MM.1S (cell line): ENCODE data around the gene SIRT6.

Source experiments
- DNase-seq: peaks from one replicate; pipeline ENCODE4 v3.0.0-alpha.2; 2015
- H2AFZ ChIP-seq: fragments of 300-600 bp; sonication (generic); 2 replicates; pipeline ENCODE4 v1.6.0; 2016; ENCODE audit warnings: antibody characterized with exemption, low read length
- H3F3A ChIP-seq: fragments of 300-600 bp; sonication (generic); 2 replicates; pipeline ENCODE4 v1.6.1; 2016; ENCODE audit warnings: mild to moderate bottlenecking, antibody characterized with exemption, low read length, moderate library complexity, mixed read lengths; ENCODE audit not compliant: insufficient read depth
- H3K27ac ChIP-seq: fragments of 300-600 bp; sonication (generic); 2 replicates; pipeline ENCODE4 v1.5.1; 2016; ENCODE audit warnings: mild to moderate bottlenecking, low read length
- H3K27me3 ChIP-seq: fragments of 300-600 bp; sonication (generic); replicated peaks from 2 replicates; pipeline ENCODE4 v1.6.0; 2016; ENCODE audit warnings: low read length; ENCODE audit not compliant: insufficient read depth
- H3K36me3 ChIP-seq: fragments of 300-600 bp; sonication (generic); replicated peaks from 2 replicates; pipeline ENCODE4 v1.6.1; 2016; ENCODE audit warnings: mild to moderate bottlenecking, low read length, mixed read lengths; ENCODE audit not compliant: insufficient read depth
- H3K4me1 ChIP-seq: fragments of 300-600 bp; sonication (generic); 2 replicates; pipeline ENCODE4 v1.6.1; 2016; ENCODE audit warnings: low read length, mixed read lengths
- H3K4me2 ChIP-seq: fragments of 300-600 bp; sonication (generic); 2 replicates; pipeline ENCODE4 v1.6.0; 2016; ENCODE audit warnings: low read depth, low read length
- H3K4me3 ChIP-seq: fragments of 300-600 bp; sonication (generic); 2 replicates; pipeline ENCODE4 v1.5.1; 2016; ENCODE audit warnings: low read length, mixed read lengths
- H3K79me2 ChIP-seq: fragments of 300-600 bp; sonication (generic); 2 replicates; pipeline ENCODE4 v1.6.1; 2016; ENCODE audit warnings: mixed run types, low read length, mixed read lengths
- H3K9ac ChIP-seq: fragments of 300-600 bp; sonication (generic); 2 replicates; pipeline ENCODE4 v1.6.1; 2016; ENCODE audit warnings: low read length, mixed read lengths
- H3K9me2 ChIP-seq: fragments of 300-600 bp; sonication (generic); replicated peaks from 2 replicates; pipeline ENCODE4 v1.6.1; 2016; ENCODE audit warnings: mild to moderate bottlenecking, low read length, mixed read lengths; ENCODE audit not compliant: insufficient read depth
- H3K9me3 ChIP-seq: fragments of 300-600 bp; sonication (generic); replicated peaks from 2 replicates; pipeline ENCODE4 v1.6.1; 2016; ENCODE audit warnings: mild to moderate bottlenecking, low read length, mixed read lengths; ENCODE audit not compliant: insufficient read depth
- H4K20me1 ChIP-seq: fragments of 300-600 bp; sonication (generic); 2 replicates; pipeline ENCODE4 v1.6.1; 2016; ENCODE audit warnings: mild to moderate bottlenecking, low read length, moderate library complexity, mixed read lengths; ENCODE audit not compliant: insufficient read depth
- EZH2 ChIP-seq: fragments of 300-600 bp; sonication (generic); optimal IDR thresholded peaks from 2 replicates; pipeline ENCODE3; 2017; ENCODE audit warnings: low read depth, mild to moderate bottlenecking, antibody characterized with exemption, low read length, mixed read lengths
- EZH2phosphoT487 ChIP-seq: fragments of 300-600 bp; sonication (generic); IDR thresholded peaks from 2 replicates; pipeline ENCODE4 v1.6.1; 2018; ENCODE audit warnings: antibody characterized with exemption, low read length
- TF ChIP-seq, protein P1 (sequence below): fragments of 300-600 bp; sonication (generic); IDR thresholded peaks from 2 replicates; pipeline ENCODE4 v1.5.1; 2016; ENCODE audit warnings: antibody characterized with exemption, low read length, mixed read lengths

SIRT6 gene

GRCh38 chr19:4197228-4197624, 14.9 kb upstream of the SIRT6 start:
- no peaks in the 10 kb centered on the region for H4K20me1 ChIP-seq
- no peak for DNase-seq
- H3K4me1 ChIP-seq: no peaks in the 10 kb centered on the region
- H3K9me2 ChIP-seq: no peaks in the 10 kb centered on the region
- no peaks in the 10 kb centered on the region for H3F3A ChIP-seq
- H3K79me2 ChIP-seq: no peaks in the 10 kb centered on the region
- no peak overlapping the region for H3K27ac ChIP-seq
- H3K9me3 ChIP-seq: no peaks in the 10 kb centered on the region
- H3K4me3 ChIP-seq: no peak overlapping the region
- H2AFZ ChIP-seq: no peak overlapping the region
- H3K9ac ChIP-seq: no peak overlapping the region
- H3K27me3 ChIP-seq: peaks cover 94% of the 10 kb centered on the region
- TF ChIP-seq, protein P1, sequence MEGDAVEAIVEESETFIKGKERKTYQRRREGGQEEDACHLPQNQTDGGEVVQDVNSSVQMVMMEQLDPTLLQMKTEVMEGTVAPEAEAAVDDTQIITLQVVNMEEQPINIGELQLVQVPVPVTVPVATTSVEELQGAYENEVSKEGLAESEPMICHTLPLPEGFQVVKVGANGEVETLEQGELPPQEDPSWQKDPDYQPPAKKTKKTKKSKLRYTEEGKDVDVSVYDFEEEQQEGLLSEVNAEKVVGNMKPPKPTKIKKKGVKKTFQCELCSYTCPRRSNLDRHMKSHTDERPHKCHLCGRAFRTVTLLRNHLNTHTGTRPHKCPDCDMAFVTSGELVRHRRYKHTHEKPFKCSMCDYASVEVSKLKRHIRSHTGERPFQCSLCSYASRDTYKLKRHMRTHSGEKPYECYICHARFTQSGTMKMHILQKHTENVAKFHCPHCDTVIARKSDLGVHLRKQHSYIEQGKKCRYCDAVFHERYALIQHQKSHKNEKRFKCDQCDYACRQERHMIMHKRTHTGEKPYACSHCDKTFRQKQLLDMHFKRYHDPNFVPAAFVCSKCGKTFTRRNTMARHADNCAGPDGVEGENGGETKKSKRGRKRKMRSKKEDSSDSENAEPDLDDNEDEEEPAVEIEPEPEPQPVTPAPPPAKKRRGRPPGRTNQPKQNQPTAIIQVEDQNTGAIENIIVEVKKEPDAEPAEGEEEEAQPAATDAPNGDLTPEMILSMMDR: no peak
- TF ChIP-seq EZH2phosphoT487: no peak
- TF ChIP-seq EZH2: no peak
- no peak overlapping the region for H3K4me2 ChIP-seq
- H3K36me3 ChIP-seq: no peaks in the 10 kb centered on the region

DNA sequence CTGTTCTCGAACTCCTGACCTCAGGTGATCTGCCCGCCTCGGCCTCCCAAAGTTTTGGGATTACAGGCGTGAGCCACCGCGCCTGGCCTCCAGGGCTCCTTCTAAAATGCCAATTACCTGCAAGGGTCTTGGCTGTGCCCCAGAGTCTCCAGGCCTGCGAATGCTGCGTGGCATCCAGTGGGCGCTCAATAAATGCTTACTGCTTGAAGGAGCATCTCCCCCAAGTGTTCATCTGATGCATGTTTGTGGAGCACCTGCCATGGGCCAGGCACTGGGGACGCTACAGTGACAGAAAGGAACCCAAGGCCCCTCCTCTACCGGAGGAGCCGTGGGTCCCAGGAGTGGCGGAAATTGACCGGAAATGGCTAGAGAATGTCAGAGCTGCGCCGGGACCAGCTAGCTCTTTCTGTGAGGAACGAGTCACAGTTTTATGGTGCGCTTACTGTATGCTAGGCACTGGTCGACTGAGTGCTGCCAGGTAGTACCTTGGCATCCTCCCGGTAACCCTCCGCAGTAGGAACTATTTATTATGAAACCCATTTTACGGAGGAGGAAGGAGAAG, 14.3 kb upstream of the SIRT6 start:
- Histone ChIP-seq H3K9me2 (no peaks in the 10 kb centered on the region), H2AFZ (no peak overlapping the region), H3K27me3 (peaks cover 94% of the 10 kb centered on the region), H3K79me2 (no peaks in the 10 kb centered on the region), H3K4me3 (no peak overlapping the region), H4K20me1 (no peaks in the 10 kb centered on the region), H3F3A (no peaks in the 10 kb centered on the region), H3K4me2 (no peak overlapping the region), H3K36me3 (no peaks in the 10 kb centered on the region), H3K4me1 (no peaks in the 10 kb centered on the region), H3K9ac (no peak overlapping the region), H3K27ac (no peak overlapping the region), H3K9me3 (no peaks in the 10 kb centered on the region)
- TF ChIP-seq EZH2phosphoT487 (no peak), EZH2 (no peak)
- TF ChIP-seq, protein P1: no peak
- DNase-seq: no peak

DNA sequence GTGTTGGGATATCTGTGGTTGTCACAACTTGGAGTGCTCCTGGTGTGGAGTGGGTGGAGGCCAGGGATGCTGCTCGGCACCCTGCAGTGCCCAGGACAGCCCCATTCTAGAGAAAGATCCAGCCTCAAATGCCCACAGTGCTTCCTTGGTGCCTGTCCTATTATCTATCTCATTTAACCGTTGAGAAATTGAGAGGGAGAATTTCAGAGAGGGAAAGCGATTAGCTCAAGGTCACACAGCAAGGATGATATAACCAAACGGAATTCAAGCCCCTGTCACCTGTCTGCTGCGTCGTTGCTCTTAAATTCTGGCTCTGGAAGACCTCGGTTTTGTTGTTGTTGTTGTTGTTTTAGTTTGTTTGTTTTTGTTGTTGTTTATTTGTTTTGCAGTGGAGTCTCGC, 13.6 kb upstream of the SIRT6 start:
- H3K9me3 ChIP-seq: no peaks in the 10 kb centered on the region
- H3K27me3 ChIP-seq: peaks cover 90% of the 10 kb centered on the region
- no peak overlapping the region for H3K4me2 ChIP-seq
- no peaks in the 10 kb centered on the region for H3K79me2 ChIP-seq
- no peaks in the 10 kb centered on the region for H3K9me2 ChIP-seq
- no peak overlapping the region for H3K9ac ChIP-seq
- no peaks in the 10 kb centered on the region for H3K36me3 ChIP-seq
- no peak overlapping the region for H3K4me3 ChIP-seq
- H3K4me1 ChIP-seq: no peaks in the 10 kb centered on the region
- TF ChIP-seq, protein P1: no peak
- no peak for TF ChIP-seq EZH2
- TF ChIP-seq EZH2phosphoT487: no peak
- H3K27ac ChIP-seq: no peak overlapping the region
- no peak for DNase-seq
- H4K20me1 ChIP-seq: no peaks in the 10 kb centered on the region
- no peaks in the 10 kb centered on the region for H3F3A ChIP-seq
- no peak overlapping the region for H2AFZ ChIP-seq
